Peyer's patch (tissue), 4 donors: Measurements from ENCODE around the gene DOCK1. TPM values are rescaled to one million over a fixed set of nuclear protein-coding genes. Genes with fewer than 3 reads are reported as not detected.
A peak's percentile ranks its signal among the peaks of the same experiment; 100 is the strongest.

Source experiments
- DNase-seq, 3 donors: peaks; one replicate each; pipeline ENCODE4 v3.0.0-alpha.2; 2017 to 2019
- H3K27ac ChIP-seq, 4 donors: fragments of 200-600 bp; sonication (generic); one replicate each; pipeline ENCODE4 v1.5.1; 2016 to 2019
- H3K27me3 ChIP-seq, 2 donors: fragments of 200-600 bp; sonication (generic); one replicate each; pipeline ENCODE4 v1.5.1; 2019
- H3K36me3 ChIP-seq, 3 donors: fragments of 200-600 bp; sonication (generic); one replicate each; pipeline ENCODE4 v1.5.1; 2016 to 2019
- H3K4me1 ChIP-seq, 4 donors: fragments of 200-600 bp; sonication (generic); one replicate each; pipeline ENCODE4 v1.5.1; 2016 to 2019
- H3K4me3 ChIP-seq, 4 donors: fragments of 200-600 bp; sonication (generic); 1 replicate in 3 of 4; 2 replicates in 1 of 4; pipeline ENCODE4 v1.5.1; 2016 to 2019; ENCODE audit warnings: mild to moderate bottlenecking in 1 of 4
- H3K9me3 ChIP-seq, 4 donors: fragments of 200-600 bp; sonication (generic); one replicate each; pipeline ENCODE4 v1.5.1; 2016 to 2019; ENCODE audit warnings: mild to moderate bottlenecking in 1 of 4
- CTCF ChIP-seq, 6 experiments: fragments of 450-650 bp in 4 of 6; fragments of 200-600 bp in 2 of 6; sonication (generic) in 1 of 6; IDR thresholded peaks; one replicate each; pipeline ENCODE4 v1.5.1; 2017 to 2019; ENCODE audit warnings: antibody characterized with exemption in 6 of 6, mild to moderate bottlenecking in 3 of 6, moderate library complexity in 1 of 6
- POLR2A ChIP-seq, 2 donors: fragments of 450-650 bp; IDR thresholded peaks; one replicate each; pipeline ENCODE4 v1.5.1; 2017; ENCODE audit warnings: antibody characterized with exemption in 2 of 2, mild to moderate bottlenecking in 2 of 2, moderate library complexity in 2 of 2
- total RNA-seq, 4 donors: library from RNA; depleted of rRNA; stranded (reverse); fragments of >200 nt; gene quantifications; one replicate each; pipeline ENCODE4 v1.1.0, GENCODE V29; 2016

The DOCK1 gene
- total RNA-seq, 4 donors from 2014 or later: 42.0 to 117 (median 92.2) TPM

GRCh38 chr10:127117125-127117524, 211.9 kb downstream of the DOCK1 start:
- Histone ChIP-seq H3K27me3 (no peaks in the 10 kb centered on the region), H3K4me1 (no peaks in the 10 kb centered on the region), H3K9me3 (no peaks in the 10 kb centered on the region), H3K27ac (no peak overlapping the region), H3K4me3 (no peak overlapping the region), H3K36me3 (peaks cover 0 to 2% (median 0%) of the 10 kb centered on the region in 3 donors)
- no peak for TF ChIP-seq CTCF (IDR thresholded peaks at IDR 0.05)
- TF ChIP-seq POLR2A (IDR thresholded peaks at IDR 0.05): no peak
- DNase-seq: peak in 1 of 3 donors; percentile 57

- Histone ChIP-seq H3K9me3 (no peaks in the 10 kb centered on the region), H3K4me3 (no peak overlapping the region), H3K27ac (no peak overlapping the region), H3K27me3 (no peaks in the 10 kb centered on the region), H3K36me3 (no peaks in the 10 kb centered on the region), H3K4me1 (no peaks in the 10 kb centered on the region)
- no peak for TF ChIP-seq POLR2A (IDR thresholded peaks at IDR 0.05)
- no peak for DNase-seq
These were observed 212.8 kb downstream of the DOCK1 start for GRCh38 chr10:127118034-127118433.

- no peak for TF ChIP-seq CTCF (IDR thresholded peaks at IDR 0.05)
- no peak for TF ChIP-seq POLR2A (IDR thresholded peaks at IDR 0.05)
- no peak for DNase-seq
- no peaks in the 10 kb centered on the region for H3K4me1 ChIP-seq
These were observed 214.7 kb downstream of the DOCK1 start for GRCh38 chr10:127119936-127120335.

GRCh38 chr10:127122831-127123230, 217.6 kb downstream of the DOCK1 start:
- H3K27me3 ChIP-seq: no peaks in the 10 kb centered on the region
- H3K9me3 ChIP-seq: no peaks in the 10 kb centered on the region
- peaks cover 0 to 17% (median 0%) of the 10 kb centered on the region in 3 donors for H3K36me3 ChIP-seq
- no peak for TF ChIP-seq CTCF (IDR thresholded peaks at IDR 0.05)
- no peak for TF ChIP-seq POLR2A (IDR thresholded peaks at IDR 0.05)
- DNase-seq: no peak
- H3K4me1 ChIP-seq: no peaks in the 10 kb centered on the region
- no peak overlapping the region for H3K4me3 ChIP-seq
- H3K27ac ChIP-seq: no peak overlapping the region

More at GRCh38 chr10:127119936-127120335, 214.7 kb downstream of the DOCK1 start:
- Histone ChIP-seq H3K27me3 (no peaks in the 10 kb centered on the region), H3K4me3 (no peak overlapping the region), H3K9me3 (no peaks in the 10 kb centered on the region), H3K27ac (no peak overlapping the region), H3K36me3 (peaks cover 0 to under 1% (median 0%) of the 10 kb centered on the region in 3 donors)

- peaks cover 0 to 23% (median 0%) of the 10 kb centered on the region in 3 donors for H3K36me3 ChIP-seq
- TF ChIP-seq POLR2A (IDR thresholded peaks at IDR 0.05): no peak
- TF ChIP-seq CTCF (IDR thresholded peaks at IDR 0.05): no peak
- H3K4me1 ChIP-seq: no peaks in the 10 kb centered on the region
- no peak overlapping the region for H3K4me3 ChIP-seq
- H3K27ac ChIP-seq: no peak overlapping the region
- no peak for DNase-seq
- no peaks in the 10 kb centered on the region for H3K27me3 ChIP-seq
- no peaks in the 10 kb centered on the region for H3K9me3 ChIP-seq
These were observed 218.4 kb downstream of the DOCK1 start for GRCh38 chr10:127123626-127124025.

- no peak for DNase-seq
- TF ChIP-seq CTCF (IDR thresholded peaks at IDR 0.05) (no peak), POLR2A (IDR thresholded peaks at IDR 0.05) (no peak)
- Histone ChIP-seq H3K9me3 (no peaks in the 10 kb centered on the region), H3K36me3 (peaks cover 0 to 34% (median 0%) of the 10 kb centered on the region in 3 donors), H3K27me3 (no peaks in the 10 kb centered on the region), H3K27ac (no peak overlapping the region), H3K4me1 (no peaks in the 10 kb centered on the region), H3K4me3 (no peak overlapping the region)
These were observed 220.1 kb downstream of the DOCK1 start for GRCh38 chr10:127125331-127125730.
